Gastroesophageal sphincter (tissue), 3 donors: ENCODE data around the gene LIMK2.
"Not testable (repeated sequence)": the region's sequence is repeated elsewhere in the genome, so short reads cannot be mapped to it uniquely, and the experiment has no call there.

ENCODE experiments used
- EP300 ChIP-seq: sonication (generic); formaldehyde crosslinking; IDR thresholded peaks from one replicate; pipeline ENCODE4 v1.6.1; 2017; ENCODE audit warnings: antibody characterized with exemption, mild to moderate bottlenecking
- POLR2A ChIP-seq, 2 donors: fragments of 450-650 bp; IDR thresholded peaks; one replicate each; pipeline ENCODE4 v1.6.1; 2017; ENCODE audit warnings: antibody characterized with exemption in 2 of 2, mild to moderate bottlenecking in 2 of 2, moderate library complexity in 1 of 2
- POLR2AphosphoS5 ChIP-seq: sonication (generic); formaldehyde crosslinking; IDR thresholded peaks from one replicate; pipeline ENCODE4 v1.6.1; 2017; ENCODE audit warnings: antibody characterized with exemption
- TF ChIP-seq, protein P1 (sequence below), 4 experiments: fragments of 200-600 bp in 2 of 4; fragments of 450-650 bp in 2 of 4; sonication (generic) in 1 of 4; IDR thresholded peaks; one replicate each; pipeline ENCODE4 v1.5.1; 2017 to 2019; ENCODE audit warnings: antibody characterized with exemption in 4 of 4, mild to moderate bottlenecking in 2 of 4, moderate library complexity in 2 of 4

DNA sequence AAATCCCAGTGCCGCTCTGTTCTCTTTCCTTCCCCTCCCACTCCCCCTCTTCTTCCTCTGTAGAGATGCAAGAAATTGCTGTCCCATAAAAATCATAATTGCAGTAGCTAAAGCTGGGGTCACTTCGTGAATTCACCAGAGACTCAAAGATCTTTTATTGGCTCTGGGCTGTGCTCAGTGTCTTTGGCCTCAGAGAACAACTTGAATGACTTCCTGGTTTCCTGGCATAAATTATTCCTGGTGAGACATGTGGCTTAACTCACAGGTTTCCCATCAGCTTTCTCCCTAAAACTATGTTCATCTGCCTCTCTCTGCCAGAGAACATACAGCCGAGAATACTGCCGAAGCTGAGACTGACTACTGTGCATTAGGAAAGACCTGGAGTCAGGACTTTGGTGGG, 7.0 kb upstream of the LIMK2 start:
- TF ChIP-seq EP300; POLR2A (IDR thresholded peaks at IDR 0.05); POLR2AphosphoS5: not testable (repeated sequence)
- TF ChIP-seq, protein P1, sequence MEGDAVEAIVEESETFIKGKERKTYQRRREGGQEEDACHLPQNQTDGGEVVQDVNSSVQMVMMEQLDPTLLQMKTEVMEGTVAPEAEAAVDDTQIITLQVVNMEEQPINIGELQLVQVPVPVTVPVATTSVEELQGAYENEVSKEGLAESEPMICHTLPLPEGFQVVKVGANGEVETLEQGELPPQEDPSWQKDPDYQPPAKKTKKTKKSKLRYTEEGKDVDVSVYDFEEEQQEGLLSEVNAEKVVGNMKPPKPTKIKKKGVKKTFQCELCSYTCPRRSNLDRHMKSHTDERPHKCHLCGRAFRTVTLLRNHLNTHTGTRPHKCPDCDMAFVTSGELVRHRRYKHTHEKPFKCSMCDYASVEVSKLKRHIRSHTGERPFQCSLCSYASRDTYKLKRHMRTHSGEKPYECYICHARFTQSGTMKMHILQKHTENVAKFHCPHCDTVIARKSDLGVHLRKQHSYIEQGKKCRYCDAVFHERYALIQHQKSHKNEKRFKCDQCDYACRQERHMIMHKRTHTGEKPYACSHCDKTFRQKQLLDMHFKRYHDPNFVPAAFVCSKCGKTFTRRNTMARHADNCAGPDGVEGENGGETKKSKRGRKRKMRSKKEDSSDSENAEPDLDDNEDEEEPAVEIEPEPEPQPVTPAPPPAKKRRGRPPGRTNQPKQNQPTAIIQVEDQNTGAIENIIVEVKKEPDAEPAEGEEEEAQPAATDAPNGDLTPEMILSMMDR (IDR thresholded peaks at IDR 0.05) = not testable (repeated sequence)
